ENCODE results near the gene MPRIP. TPM values are rescaled to one million over a fixed set of nuclear protein-coding genes. Genes with fewer than 3 reads are reported as not detected.

MPRIP gene
- total and polyA plus RNA-seq, 2 donors (not counting 1 experiment from before 2014, with no cell fraction given), result 130 to 299 TPM

DNA sequence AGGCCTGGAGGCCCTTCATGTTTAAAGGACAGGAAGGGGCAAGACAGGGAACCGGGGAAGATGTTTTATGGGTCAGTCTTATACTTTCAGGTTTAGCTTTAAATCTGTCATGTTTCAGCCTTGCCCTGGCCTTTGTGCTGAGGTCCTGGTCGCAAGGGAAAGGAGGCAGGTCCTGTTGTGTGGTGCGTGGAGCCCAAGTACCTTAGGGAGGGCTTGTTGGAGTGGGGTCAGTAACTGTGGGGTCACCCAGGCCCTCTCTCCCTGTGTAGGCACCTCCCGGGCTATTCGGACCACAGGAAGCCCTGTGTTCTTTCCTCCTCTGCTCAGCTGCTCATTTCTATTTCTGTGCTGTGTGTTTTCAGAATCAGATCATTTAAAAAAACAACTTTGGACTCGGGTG lies 42.7 kb downstream of the MPRIP start:
- no peak for TF ChIP-seq EZH2 (IDR thresholded peaks at IDR 0.05; ENCODE audit: borderline replicate concordance, insufficient read depth, low read depth, low read length, poor library complexity, severe bottlenecking)
- TF ChIP-seq, protein P1, sequence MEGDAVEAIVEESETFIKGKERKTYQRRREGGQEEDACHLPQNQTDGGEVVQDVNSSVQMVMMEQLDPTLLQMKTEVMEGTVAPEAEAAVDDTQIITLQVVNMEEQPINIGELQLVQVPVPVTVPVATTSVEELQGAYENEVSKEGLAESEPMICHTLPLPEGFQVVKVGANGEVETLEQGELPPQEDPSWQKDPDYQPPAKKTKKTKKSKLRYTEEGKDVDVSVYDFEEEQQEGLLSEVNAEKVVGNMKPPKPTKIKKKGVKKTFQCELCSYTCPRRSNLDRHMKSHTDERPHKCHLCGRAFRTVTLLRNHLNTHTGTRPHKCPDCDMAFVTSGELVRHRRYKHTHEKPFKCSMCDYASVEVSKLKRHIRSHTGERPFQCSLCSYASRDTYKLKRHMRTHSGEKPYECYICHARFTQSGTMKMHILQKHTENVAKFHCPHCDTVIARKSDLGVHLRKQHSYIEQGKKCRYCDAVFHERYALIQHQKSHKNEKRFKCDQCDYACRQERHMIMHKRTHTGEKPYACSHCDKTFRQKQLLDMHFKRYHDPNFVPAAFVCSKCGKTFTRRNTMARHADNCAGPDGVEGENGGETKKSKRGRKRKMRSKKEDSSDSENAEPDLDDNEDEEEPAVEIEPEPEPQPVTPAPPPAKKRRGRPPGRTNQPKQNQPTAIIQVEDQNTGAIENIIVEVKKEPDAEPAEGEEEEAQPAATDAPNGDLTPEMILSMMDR (IDR thresholded peaks at IDR 0.05), result no peak
- CTCF ChIA-PET, result interaction anchor here (0.7 kb wide), 1 partner anchor 92 kb away, joined by 3 read pairs; no protein-coding TSS in a partner anchor
- H3K27ac Mint-ChIP-seq, result no peak overlapping the region

DNA sequence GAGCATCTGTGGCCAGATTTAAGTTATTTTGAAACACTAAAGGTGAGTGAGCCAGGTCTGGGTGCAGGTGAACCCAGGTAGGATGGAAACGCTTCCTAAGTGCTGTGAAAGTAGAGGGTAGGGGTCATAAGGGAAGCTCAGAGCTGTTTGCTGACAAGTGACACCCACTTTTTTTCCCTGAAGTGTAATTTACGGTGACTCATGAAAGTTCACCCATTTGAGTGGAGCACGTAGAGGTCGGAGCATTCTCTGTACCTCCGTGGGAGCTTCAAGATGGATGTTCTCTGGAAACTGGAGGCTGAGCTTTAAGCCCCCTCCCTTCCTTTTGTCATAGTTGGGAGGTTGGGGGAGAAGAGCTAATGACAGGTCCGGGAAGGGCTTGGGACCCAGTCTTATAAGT lies 44.3 kb downstream of the MPRIP start:
- ChIA-PET POLR2A (no interaction called here), CTCF (no interaction called here)
- Histone ChIP-seq H2AFZ (ENCODE audit: insufficient read depth, low read depth, low read length, poor library complexity, severe bottlenecking) (no peak overlapping the region), H3K27me3 (replicated peaks in 1 of 4; ENCODE audit: control extremely low read depth in 1 of 4, control insufficient read depth in 3 of 4, insufficient read depth in 4 of 4, low read length in 3 of 4) (no peaks in the 10 kb centered on the region), H3K27ac (ENCODE audit: low read length in 2 of 2) (no peak overlapping the region), H3K9ac (ENCODE audit: low read length) (no peak overlapping the region), H3K36me3 (replicated peaks in 1 of 2; ENCODE audit: control extremely low read depth in 1 of 2, control insufficient read depth in 1 of 2, extremely low read depth in 1 of 2, insufficient read depth in 2 of 2, low read length in 1 of 2) (peaks cover 10 to 78% of the 10 kb centered on the region in 2 experiments), H3K9me3 (ENCODE audit: control extremely low read depth in 1 of 3, control insufficient read depth in 2 of 3, insufficient read depth in 1 of 3, low read length in 2 of 3) (no peaks in the 10 kb centered on the region), H3K79me2 (ENCODE audit: control insufficient read depth, insufficient read depth, low read length) (peaks cover 98% of the 10 kb centered on the region), H4K20me1 (ENCODE audit: control insufficient read depth, insufficient read depth, low read length, poor library complexity, severe bottlenecking) (peaks cover 94% of the 10 kb centered on the region), H3K4me2 (replicated peaks; ENCODE audit: low read depth, low read length, poor library complexity, severe bottlenecking) (no peak overlapping the region), H3K4me3 (ENCODE audit: control extremely low read depth in 1 of 5, extremely low read depth in 1 of 5, insufficient read depth in 1 of 5, low read depth in 2 of 5, low read length in 4 of 5) (no peak overlapping the region), H3K4me1 (ENCODE audit: control insufficient read depth in 2 of 2, insufficient read depth in 2 of 2, low read length in 2 of 2) (peaks cover 10 to 16% of the 10 kb centered on the region in 2 donors)
- intact Hi-C loops (cut with micrococcal nuclease), result no loop called here
- DNase-seq (no peak), ATAC-seq (ENCODE audit: low read depth) (no peak)
- H3K27me3 Mint-ChIP-seq, result no peaks in the 10 kb centered on the region
- H3K27ac Mint-ChIP-seq, result no peak overlapping the region
- TF ChIP-seq, protein P1 (IDR thresholded peaks at IDR 0.05), result no peak
- WGBS (ENCODE audit: insufficient coverage), result 96% methylated on average over 4 of the region's 6 CpGs
- H3K4me3 Mint-ChIP-seq, result no peak overlapping the region
- peaks cover 36% of the 10 kb centered on the region for H3K4me1 Mint-ChIP-seq
- no peaks in the 10 kb centered on the region for H3K9me3 Mint-ChIP-seq (ENCODE audit: insufficient read depth)

More for the DNA sequence above, 42.7 kb downstream of the MPRIP start:
- H3K9ac ChIP-seq (ENCODE audit: low read length), result no peak overlapping the region
- peaks cover 10 to 75% of the 10 kb centered on the region in 2 experiments for H3K36me3 ChIP-seq (replicated peaks in 1 of 2; ENCODE audit: control extremely low read depth in 1 of 2, control insufficient read depth in 1 of 2, extremely low read depth in 1 of 2, insufficient read depth in 2 of 2, low read length in 1 of 2)
- H3K4me1 ChIP-seq (ENCODE audit: control insufficient read depth in 2 of 2, insufficient read depth in 2 of 2, low read length in 2 of 2), result peaks cover 10 to 15% of the 10 kb centered on the region in 2 donors
- WGBS (ENCODE audit: insufficient coverage), result 100% methylated on average over 3 of the region's 6 CpGs
- peaks cover 98% of the 10 kb centered on the region for H3K79me2 ChIP-seq (ENCODE audit: control insufficient read depth, insufficient read depth, low read length)
- H3K4me3 ChIP-seq (ENCODE audit: control extremely low read depth in 1 of 5, extremely low read depth in 1 of 5, insufficient read depth in 1 of 5, low read depth in 2 of 5, low read length in 4 of 5), result no peak overlapping the region
- peaks cover 94% of the 10 kb centered on the region for H4K20me1 ChIP-seq (ENCODE audit: control insufficient read depth, insufficient read depth, low read length, poor library complexity, severe bottlenecking)
- H3K27ac ChIP-seq (ENCODE audit: low read length in 2 of 2), result no peak overlapping the region
- no peak overlapping the region for H3K4me2 ChIP-seq (replicated peaks; ENCODE audit: low read depth, low read length, poor library complexity, severe bottlenecking)
- Mint-ChIP-seq H3K4me1 (peaks cover 30% of the 10 kb centered on the region), H3K9me3 (ENCODE audit: insufficient read depth) (no peaks in the 10 kb centered on the region), H3K27me3 (no peaks in the 10 kb centered on the region), H3K4me3 (no peak overlapping the region)
- DNase-seq (no peak), ATAC-seq (ENCODE audit: low read depth) (no peak)
- POLR2A ChIA-PET, result no interaction called here
- intact Hi-C loops (cut with micrococcal nuclease), result no loop called here
- no peak overlapping the region for H2AFZ ChIP-seq (ENCODE audit: insufficient read depth, low read depth, low read length, poor library complexity, severe bottlenecking)
- H3K27me3 ChIP-seq (replicated peaks in 1 of 4; ENCODE audit: control extremely low read depth in 1 of 4, control insufficient read depth in 3 of 4, insufficient read depth in 4 of 4, low read length in 3 of 4), result no peaks in the 10 kb centered on the region
- no peaks in the 10 kb centered on the region for H3K9me3 ChIP-seq (ENCODE audit: control extremely low read depth in 1 of 3, control insufficient read depth in 2 of 3, insufficient read depth in 1 of 3, low read length in 2 of 3)
